Liver (tissue), 9 donors: ENCODE results near the gene MESP1. TPM values are rescaled to one million over a fixed set of nuclear protein-coding genes. Genes with fewer than 3 reads are reported as not detected.

ENCODE experiments used
- DNase-seq: peaks from one replicate; pipeline ENCODE4 v3.0.0-alpha.2; 2017; ENCODE audit warnings: low spot score
- H3K27ac ChIP-seq, 2 donors: one replicate each; pipeline ENCODE4 v1.7.0; 2013; ENCODE audit warnings: inconsistent platforms in 2 of 2, low read length in 2 of 2, control low read depth in 1 of 2, low read depth in 1 of 2, mild to moderate bottlenecking in 1 of 2
- H3K27me3 ChIP-seq, 4 donors: one replicate each; pipeline versions ENCODE4 v1.6.1 to v1.7.0; 2013; ENCODE audit warnings: low read length in 3 of 4, inconsistent platforms in 1 of 4, mild to moderate bottlenecking in 1 of 4, moderate library complexity in 1 of 4; ENCODE audit not compliant: control insufficient read depth in 4 of 4, insufficient read depth in 4 of 4
- H3K36me3 ChIP-seq, 4 donors: one replicate each; pipeline versions ENCODE4 v1.6.1 to v1.7.0; 2013; ENCODE audit warnings: low read length in 3 of 4, mild to moderate bottlenecking in 3 of 4, low read depth in 1 of 4, moderate library complexity in 1 of 4; ENCODE audit not compliant: control insufficient read depth in 4 of 4, insufficient read depth in 3 of 4
- H3K4me1 ChIP-seq, 4 donors: one replicate each; pipeline versions ENCODE4 v1.6.1 to v1.7.0; 2013; ENCODE audit warnings: low read length in 3 of 4, mild to moderate bottlenecking in 3 of 4, moderate library complexity in 1 of 4; ENCODE audit not compliant: control insufficient read depth in 4 of 4, insufficient read depth in 4 of 4
- H3K4me3 ChIP-seq, 3 donors: one replicate each; pipeline versions ENCODE4 v1.6.1 to v1.7.0; 2013; ENCODE audit warnings: low read length in 3 of 3, control low read depth in 1 of 3, low read depth in 1 of 3, mild to moderate bottlenecking in 1 of 3
- H3K9ac ChIP-seq, 2 donors: one replicate each; pipeline ENCODE4 v1.7.0; 2013; ENCODE audit warnings: low read length in 2 of 2, mild to moderate bottlenecking in 2 of 2, moderate library complexity in 2 of 2, control low read depth in 1 of 2, low read depth in 1 of 2
- H3K9me3 ChIP-seq, 4 donors: one replicate each; pipeline versions ENCODE4 v1.6.1 to v1.7.0; 2013; ENCODE audit warnings: low read length in 3 of 4; ENCODE audit not compliant: control insufficient read depth in 4 of 4
- EGR1 ChIP-seq, 2 donors: IDR thresholded peaks; 2 replicates each; pipeline ENCODE4 v1.6.1; 2016 to 2018; ENCODE audit warnings: antibody characterized with exemption in 2 of 2, low read depth in 2 of 2
- FOXA2 ChIP-seq: IDR thresholded peaks from 2 replicates; pipeline ENCODE4 v1.6.1; 2016; ENCODE audit warnings: antibody characterized with exemption
- GABPA ChIP-seq, 2 donors: IDR thresholded peaks in 1 of 2; conservative IDR thresholded peaks in 1 of 2; 2 replicates each; pipeline ENCODE4 v1.6.1; 2016; ENCODE audit warnings: antibody characterized with exemption in 2 of 2, mild to moderate bottlenecking in 1 of 2, moderate library complexity in 1 of 2
- HNF4A ChIP-seq, 2 donors: conservative IDR thresholded peaks; 2 replicates each; pipeline ENCODE4 v1.6.1; 2016; ENCODE audit warnings: antibody characterized with exemption in 2 of 2, mild to moderate bottlenecking in 2 of 2
- HNF4G ChIP-seq: IDR thresholded peaks from 2 replicates; pipeline ENCODE4 v1.6.1; 2016; ENCODE audit warnings: antibody characterized with exemption
- JUND ChIP-seq, 2 donors: IDR thresholded peaks; 2 replicates each; pipeline ENCODE4 v1.6.1; 2016; ENCODE audit warnings: antibody characterized with exemption in 2 of 2
- NR2F2 ChIP-seq: IDR thresholded peaks from 2 replicates; pipeline ENCODE4 v1.6.1; 2016; ENCODE audit warnings: antibody characterized with exemption
- RAD21 ChIP-seq, 2 donors: IDR thresholded peaks; 2 replicates each; pipeline ENCODE4 v1.6.1; 2016; ENCODE audit warnings: antibody characterized with exemption in 2 of 2, mild to moderate bottlenecking in 2 of 2
- RXRA ChIP-seq, 2 donors: IDR thresholded peaks; 2 replicates each; pipeline ENCODE4 v1.6.1; 2017 to 2018; ENCODE audit warnings: antibody characterized with exemption in 2 of 2, mild to moderate bottlenecking in 1 of 2
- SP1 ChIP-seq: IDR thresholded peaks from 2 replicates; pipeline ENCODE4 v1.6.1; 2018; ENCODE audit warnings: antibody characterized with exemption, mild to moderate bottlenecking
- YY1 ChIP-seq: IDR thresholded peaks from 2 replicates; pipeline ENCODE4 v1.6.1; 2016; ENCODE audit warnings: antibody characterized with exemption, mild to moderate bottlenecking
- WGBS: extraction: QIAGEN DNeasy Blood & Tissue Kit; methylation state at CpG from one replicate; pipeline ENCODE4 v1.1.7; 2013; 5-methylcytosine and 5-hydroxymethylcytosine counted together
- polyA plus RNA-seq, 2 donors: library from polyadenylated mRNA; stranded (reverse) in 1 of 2; unstranded in 1 of 2; fragments of 200-250 nt in 1 of 2; fragments of >200 nt in 1 of 2; fragmentation: Nextera tagmentation in 1 of 2; extraction: Ambion mirVana in 1 of 2; gene quantifications; one replicate each; pipeline versions ENCODE4 v1.2.1 to v1.2.3, GENCODE V29; 2013 to 2015
- total RNA-seq, 2 donors: library from RNA; depleted of rRNA; stranded (reverse); fragments of >200 nt; gene quantifications; one replicate each; pipeline ENCODE4 v1.2.3, GENCODE V29; 2014
- TF ChIP-seq, protein P1 (sequence below): IDR thresholded peaks from 2 replicates; pipeline ENCODE4 v1.6.1; 2016; ENCODE audit warnings: antibody characterized with exemption
- TF ChIP-seq, protein P2 (sequence below): IDR thresholded peaks from 2 replicates; pipeline ENCODE4 v1.6.1; 2016; ENCODE audit warnings: antibody characterized with exemption
- TF ChIP-seq, protein P3 (sequence below): fragments of 150-350 bp; IDR thresholded peaks from 2 replicates; pipeline ENCODE4 v1.5.1; 2017; ENCODE audit warnings: improper control_type of control experiment, low read depth, low read length; ENCODE audit not compliant: missing input control
- TF ChIP-seq, protein P4 (sequence below): IDR thresholded peaks from 2 replicates; pipeline ENCODE4 v1.6.1; 2016; ENCODE audit warnings: antibody characterized with exemption
- TF ChIP-seq, protein P5 (sequence below): IDR thresholded peaks from 2 replicates; pipeline ENCODE4 v1.6.1; 2016; ENCODE audit warnings: antibody characterized with exemption, mild to moderate bottlenecking
- donor health status: healthy.
- donor health status: healthy.
- donor health status: healthy.
- donor health status: healthy.
- donor health status: healthy.

MESP1 gene
- total and polyA plus RNA-seq, 4 donors: 0.14 to 1.8 (median 0.84) TPM

DNA sequence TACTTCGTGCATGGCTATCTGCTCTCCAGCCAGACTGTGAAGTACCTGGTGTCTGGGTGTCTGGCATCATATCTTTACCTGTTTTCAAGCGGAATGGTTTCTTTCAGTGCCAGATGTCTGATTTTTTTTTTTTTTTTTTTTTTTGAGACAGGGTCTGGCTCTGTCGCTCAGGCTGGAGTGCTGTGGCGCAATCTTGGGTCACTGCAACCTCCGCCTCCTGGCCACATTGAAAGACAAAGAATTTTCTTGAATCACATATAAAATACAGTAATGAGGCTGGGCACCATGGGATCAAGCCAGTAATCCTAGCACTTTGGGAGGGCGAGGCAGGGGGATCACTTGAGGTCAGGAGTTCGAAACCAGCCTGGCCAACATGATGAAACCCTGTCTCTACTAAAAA is 2.8 kb upstream of the MESP1 start:
- no peak for TF ChIP-seq YY1
- no peak for TF ChIP-seq RAD21 (IDR thresholded peaks at IDR 0.05)
- no peak for TF ChIP-seq FOXA2
- TF ChIP-seq EGR1 (IDR thresholded peaks at IDR 0.05; ENCODE audit: low read depth in 2 of 2): no peak
- no peak overlapping the region for H3K9ac ChIP-seq
- no peaks in the 10 kb centered on the region for H3K9me3 ChIP-seq
- no peak overlapping the region for H3K4me3 ChIP-seq
- DNase-seq: no peak
- 87% methylated on average over 7 of the region's 7 CpGs for WGBS
- peaks cover 0 to 17% (median 6%) of the 10 kb centered on the region in 4 donors for H3K4me1 ChIP-seq
- no peaks in the 10 kb centered on the region for H3K27me3 ChIP-seq
- no peak overlapping the region for H3K27ac ChIP-seq
- H3K36me3 ChIP-seq: no peaks in the 10 kb centered on the region

DNA sequence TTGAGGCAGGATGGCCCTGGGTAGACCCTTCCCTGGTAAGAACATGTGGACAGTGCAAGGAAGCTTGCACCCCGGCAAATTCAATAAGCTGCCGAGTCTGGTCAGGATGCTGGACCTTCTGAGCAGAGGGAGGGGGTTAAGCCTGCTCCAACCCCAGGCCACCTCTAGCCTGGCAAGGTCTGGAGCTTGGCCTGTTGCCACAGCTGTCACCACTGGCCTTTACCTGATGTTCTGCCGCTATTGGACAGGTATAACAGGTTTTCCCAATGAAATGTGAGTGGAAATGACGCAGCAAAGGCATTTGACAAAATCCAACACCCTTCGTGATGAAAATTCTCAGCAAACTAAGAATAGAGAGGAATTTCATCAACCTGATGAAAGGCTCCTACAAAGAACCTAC is 699 bp upstream of the MESP1 start:
- no peak for DNase-seq
- no peak overlapping the region for H3K4me3 ChIP-seq
- no peak overlapping the region for H3K9ac ChIP-seq

DNA sequence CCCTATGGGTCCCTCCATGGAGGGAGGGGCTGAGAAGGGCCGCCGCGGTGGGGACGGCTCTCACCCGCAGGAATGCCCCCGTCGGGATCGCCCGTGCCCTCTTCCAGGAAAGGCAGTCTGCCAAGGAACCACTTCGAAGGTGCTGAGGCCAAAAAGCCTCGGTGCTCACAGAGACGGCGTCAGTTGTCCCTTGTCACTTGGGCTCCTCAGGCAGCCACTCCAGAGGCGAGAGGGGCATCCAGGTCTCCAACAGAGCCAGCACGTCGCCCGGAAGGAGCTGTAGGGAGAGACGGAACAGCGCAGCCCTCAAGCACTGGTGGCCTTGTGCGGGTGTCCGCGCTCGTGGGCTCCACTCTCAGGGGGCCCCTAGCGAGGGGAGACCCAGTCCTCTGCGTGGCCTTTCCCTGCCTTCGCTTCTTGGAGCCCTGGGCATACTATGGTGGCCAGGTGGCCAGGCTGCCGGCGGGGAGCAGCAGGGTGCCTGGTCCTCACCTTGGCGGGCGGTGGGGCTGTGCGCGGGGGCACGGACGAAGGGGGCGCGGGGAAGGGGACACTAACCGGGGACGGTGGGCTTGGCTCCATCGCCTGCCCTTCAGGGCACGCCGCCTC is 994 bp downstream of the MESP1 start:
- Histone ChIP-seq H3K36me3 (no peaks in the 10 kb centered on the region), H3K27ac (peak overlapping the region in 1 of 2 donors; percentile 39), H3K4me3 (peak overlapping the region in 2 of 3 donors; percentile 55 to 67), H3K27me3 (no peaks in the 10 kb centered on the region), H3K4me1 (peaks cover 0 to 17% (median 6%) of the 10 kb centered on the region in 4 donors), H3K9me3 (no peaks in the 10 kb centered on the region), H3K9ac (peak overlapping the region in 1 of 2 donors; percentile 49)
- no peak for DNase-seq
- 13% methylated on average over 41 of the region's 41 CpGs for WGBS
- TF ChIP-seq EGR1 (IDR thresholded peaks at IDR 0.05; ENCODE audit: low read depth in 2 of 2): no peak
- TF ChIP-seq RAD21 (IDR thresholded peaks at IDR 0.05): no peak
- TF ChIP-seq GABPA (IDR thresholded peaks at IDR 0.05 in 1 of 2, conservative IDR thresholded peaks at IDR 0.05 in 1 of 2): no peak
- no peak for TF ChIP-seq NR2F2
- TF ChIP-seq, protein P1, sequence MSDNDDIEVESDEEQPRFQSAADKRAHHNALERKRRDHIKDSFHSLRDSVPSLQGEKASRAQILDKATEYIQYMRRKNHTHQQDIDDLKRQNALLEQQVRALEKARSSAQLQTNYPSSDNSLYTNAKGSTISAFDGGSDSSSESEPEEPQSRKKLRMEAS: no peak
- TF ChIP-seq, protein P2, sequence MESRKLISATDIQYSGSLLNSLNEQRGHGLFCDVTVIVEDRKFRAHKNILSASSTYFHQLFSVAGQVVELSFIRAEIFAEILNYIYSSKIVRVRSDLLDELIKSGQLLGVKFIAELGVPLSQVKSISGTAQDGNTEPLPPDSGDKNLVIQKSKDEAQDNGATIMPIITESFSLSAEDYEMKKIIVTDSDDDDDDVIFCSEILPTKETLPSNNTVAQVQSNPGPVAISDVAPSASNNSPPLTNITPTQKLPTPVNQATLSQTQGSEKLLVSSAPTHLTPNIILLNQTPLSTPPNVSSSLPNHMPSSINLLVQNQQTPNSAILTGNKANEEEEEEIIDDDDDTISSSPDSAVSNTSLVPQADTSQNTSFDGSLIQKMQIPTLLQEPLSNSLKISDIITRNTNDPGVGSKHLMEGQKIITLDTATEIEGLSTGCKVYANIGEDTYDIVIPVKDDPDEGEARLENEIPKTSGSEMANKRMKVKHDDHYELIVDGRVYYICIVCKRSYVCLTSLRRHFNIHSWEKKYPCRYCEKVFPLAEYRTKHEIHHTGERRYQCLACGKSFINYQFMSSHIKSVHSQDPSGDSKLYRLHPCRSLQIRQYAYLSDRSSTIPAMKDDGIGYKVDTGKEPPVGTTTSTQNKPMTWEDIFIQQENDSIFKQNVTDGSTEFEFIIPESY: no peak
- no peak for TF ChIP-seq JUND (IDR thresholded peaks at IDR 0.05)
- TF ChIP-seq, protein P3, sequence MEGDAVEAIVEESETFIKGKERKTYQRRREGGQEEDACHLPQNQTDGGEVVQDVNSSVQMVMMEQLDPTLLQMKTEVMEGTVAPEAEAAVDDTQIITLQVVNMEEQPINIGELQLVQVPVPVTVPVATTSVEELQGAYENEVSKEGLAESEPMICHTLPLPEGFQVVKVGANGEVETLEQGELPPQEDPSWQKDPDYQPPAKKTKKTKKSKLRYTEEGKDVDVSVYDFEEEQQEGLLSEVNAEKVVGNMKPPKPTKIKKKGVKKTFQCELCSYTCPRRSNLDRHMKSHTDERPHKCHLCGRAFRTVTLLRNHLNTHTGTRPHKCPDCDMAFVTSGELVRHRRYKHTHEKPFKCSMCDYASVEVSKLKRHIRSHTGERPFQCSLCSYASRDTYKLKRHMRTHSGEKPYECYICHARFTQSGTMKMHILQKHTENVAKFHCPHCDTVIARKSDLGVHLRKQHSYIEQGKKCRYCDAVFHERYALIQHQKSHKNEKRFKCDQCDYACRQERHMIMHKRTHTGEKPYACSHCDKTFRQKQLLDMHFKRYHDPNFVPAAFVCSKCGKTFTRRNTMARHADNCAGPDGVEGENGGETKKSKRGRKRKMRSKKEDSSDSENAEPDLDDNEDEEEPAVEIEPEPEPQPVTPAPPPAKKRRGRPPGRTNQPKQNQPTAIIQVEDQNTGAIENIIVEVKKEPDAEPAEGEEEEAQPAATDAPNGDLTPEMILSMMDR: no peak
- no peak for TF ChIP-seq HNF4A (conservative IDR thresholded peaks at IDR 0.05)

More for the DNA sequence above, 699 bp upstream of the MESP1 start:
- Histone ChIP-seq H3K9me3 (no peaks in the 10 kb centered on the region), H3K36me3 (no peaks in the 10 kb centered on the region), H3K4me1 (peaks cover 0 to 17% (median 6%) of the 10 kb centered on the region in 4 donors), H3K27me3 (no peaks in the 10 kb centered on the region), H3K27ac (no peak overlapping the region)
- 92% methylated on average over 5 of the region's 5 CpGs for WGBS
- TF ChIP-seq RXRA (IDR thresholded peaks at IDR 0.05) (no peak), HNF4A (conservative IDR thresholded peaks at IDR 0.05) (no peak), SP1 (no peak), RAD21 (IDR thresholded peaks at IDR 0.05) (no peak), HNF4G (no peak), JUND (IDR thresholded peaks at IDR 0.05) (no peak), FOXA2 (no peak), EGR1 (IDR thresholded peaks at IDR 0.05; ENCODE audit: low read depth in 2 of 2) (no peak)
- TF ChIP-seq, protein P4, sequence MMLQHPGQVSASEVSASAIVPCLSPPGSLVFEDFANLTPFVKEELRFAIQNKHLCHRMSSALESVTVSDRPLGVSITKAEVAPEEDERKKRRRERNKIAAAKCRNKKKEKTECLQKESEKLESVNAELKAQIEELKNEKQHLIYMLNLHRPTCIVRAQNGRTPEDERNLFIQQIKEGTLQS: no peak
- TF ChIP-seq, protein P5, sequence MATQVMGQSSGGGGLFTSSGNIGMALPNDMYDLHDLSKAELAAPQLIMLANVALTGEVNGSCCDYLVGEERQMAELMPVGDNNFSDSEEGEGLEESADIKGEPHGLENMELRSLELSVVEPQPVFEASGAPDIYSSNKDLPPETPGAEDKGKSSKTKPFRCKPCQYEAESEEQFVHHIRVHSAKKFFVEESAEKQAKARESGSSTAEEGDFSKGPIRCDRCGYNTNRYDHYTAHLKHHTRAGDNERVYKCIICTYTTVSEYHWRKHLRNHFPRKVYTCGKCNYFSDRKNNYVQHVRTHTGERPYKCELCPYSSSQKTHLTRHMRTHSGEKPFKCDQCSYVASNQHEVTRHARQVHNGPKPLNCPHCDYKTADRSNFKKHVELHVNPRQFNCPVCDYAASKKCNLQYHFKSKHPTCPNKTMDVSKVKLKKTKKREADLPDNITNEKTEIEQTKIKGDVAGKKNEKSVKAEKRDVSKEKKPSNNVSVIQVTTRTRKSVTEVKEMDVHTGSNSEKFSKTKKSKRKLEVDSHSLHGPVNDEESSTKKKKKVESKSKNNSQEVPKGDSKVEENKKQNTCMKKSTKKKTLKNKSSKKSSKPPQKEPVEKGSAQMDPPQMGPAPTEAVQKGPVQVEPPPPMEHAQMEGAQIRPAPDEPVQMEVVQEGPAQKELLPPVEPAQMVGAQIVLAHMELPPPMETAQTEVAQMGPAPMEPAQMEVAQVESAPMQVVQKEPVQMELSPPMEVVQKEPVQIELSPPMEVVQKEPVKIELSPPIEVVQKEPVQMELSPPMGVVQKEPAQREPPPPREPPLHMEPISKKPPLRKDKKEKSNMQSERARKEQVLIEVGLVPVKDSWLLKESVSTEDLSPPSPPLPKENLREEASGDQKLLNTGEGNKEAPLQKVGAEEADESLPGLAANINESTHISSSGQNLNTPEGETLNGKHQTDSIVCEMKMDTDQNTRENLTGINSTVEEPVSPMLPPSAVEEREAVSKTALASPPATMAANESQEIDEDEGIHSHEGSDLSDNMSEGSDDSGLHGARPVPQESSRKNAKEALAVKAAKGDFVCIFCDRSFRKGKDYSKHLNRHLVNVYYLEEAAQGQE: no peak
